Measurements from ENCODE around the gene C10orf95.

The C10orf95 gene

GRCh38 chr10:102493771-102494170 lies 42.4 kb upstream of the C10orf95 start:
- DNase-seq (ENCODE audit: low read depth in 1 of 2, low spot score in 1 of 2), result no peak
- TF ChIP-seq GABPA (IDR thresholded peaks at IDR 0.05; ENCODE audit: low read depth), result no peak
- TF ChIP-seq, protein P1, sequence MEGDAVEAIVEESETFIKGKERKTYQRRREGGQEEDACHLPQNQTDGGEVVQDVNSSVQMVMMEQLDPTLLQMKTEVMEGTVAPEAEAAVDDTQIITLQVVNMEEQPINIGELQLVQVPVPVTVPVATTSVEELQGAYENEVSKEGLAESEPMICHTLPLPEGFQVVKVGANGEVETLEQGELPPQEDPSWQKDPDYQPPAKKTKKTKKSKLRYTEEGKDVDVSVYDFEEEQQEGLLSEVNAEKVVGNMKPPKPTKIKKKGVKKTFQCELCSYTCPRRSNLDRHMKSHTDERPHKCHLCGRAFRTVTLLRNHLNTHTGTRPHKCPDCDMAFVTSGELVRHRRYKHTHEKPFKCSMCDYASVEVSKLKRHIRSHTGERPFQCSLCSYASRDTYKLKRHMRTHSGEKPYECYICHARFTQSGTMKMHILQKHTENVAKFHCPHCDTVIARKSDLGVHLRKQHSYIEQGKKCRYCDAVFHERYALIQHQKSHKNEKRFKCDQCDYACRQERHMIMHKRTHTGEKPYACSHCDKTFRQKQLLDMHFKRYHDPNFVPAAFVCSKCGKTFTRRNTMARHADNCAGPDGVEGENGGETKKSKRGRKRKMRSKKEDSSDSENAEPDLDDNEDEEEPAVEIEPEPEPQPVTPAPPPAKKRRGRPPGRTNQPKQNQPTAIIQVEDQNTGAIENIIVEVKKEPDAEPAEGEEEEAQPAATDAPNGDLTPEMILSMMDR (IDR thresholded peaks at IDR 0.05; ENCODE audit: insufficient read depth, low read length), result no peak
- no peak for TF ChIP-seq POLR2AphosphoS5 (IDR thresholded peaks at IDR 0.05; ENCODE audit: low read depth)
- TF ChIP-seq SPI1 (IDR thresholded peaks at IDR 0.05; ENCODE audit: borderline replicate concordance, low read depth), result no peak
- TF ChIP-seq, protein P2, sequence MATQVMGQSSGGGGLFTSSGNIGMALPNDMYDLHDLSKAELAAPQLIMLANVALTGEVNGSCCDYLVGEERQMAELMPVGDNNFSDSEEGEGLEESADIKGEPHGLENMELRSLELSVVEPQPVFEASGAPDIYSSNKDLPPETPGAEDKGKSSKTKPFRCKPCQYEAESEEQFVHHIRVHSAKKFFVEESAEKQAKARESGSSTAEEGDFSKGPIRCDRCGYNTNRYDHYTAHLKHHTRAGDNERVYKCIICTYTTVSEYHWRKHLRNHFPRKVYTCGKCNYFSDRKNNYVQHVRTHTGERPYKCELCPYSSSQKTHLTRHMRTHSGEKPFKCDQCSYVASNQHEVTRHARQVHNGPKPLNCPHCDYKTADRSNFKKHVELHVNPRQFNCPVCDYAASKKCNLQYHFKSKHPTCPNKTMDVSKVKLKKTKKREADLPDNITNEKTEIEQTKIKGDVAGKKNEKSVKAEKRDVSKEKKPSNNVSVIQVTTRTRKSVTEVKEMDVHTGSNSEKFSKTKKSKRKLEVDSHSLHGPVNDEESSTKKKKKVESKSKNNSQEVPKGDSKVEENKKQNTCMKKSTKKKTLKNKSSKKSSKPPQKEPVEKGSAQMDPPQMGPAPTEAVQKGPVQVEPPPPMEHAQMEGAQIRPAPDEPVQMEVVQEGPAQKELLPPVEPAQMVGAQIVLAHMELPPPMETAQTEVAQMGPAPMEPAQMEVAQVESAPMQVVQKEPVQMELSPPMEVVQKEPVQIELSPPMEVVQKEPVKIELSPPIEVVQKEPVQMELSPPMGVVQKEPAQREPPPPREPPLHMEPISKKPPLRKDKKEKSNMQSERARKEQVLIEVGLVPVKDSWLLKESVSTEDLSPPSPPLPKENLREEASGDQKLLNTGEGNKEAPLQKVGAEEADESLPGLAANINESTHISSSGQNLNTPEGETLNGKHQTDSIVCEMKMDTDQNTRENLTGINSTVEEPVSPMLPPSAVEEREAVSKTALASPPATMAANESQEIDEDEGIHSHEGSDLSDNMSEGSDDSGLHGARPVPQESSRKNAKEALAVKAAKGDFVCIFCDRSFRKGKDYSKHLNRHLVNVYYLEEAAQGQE (IDR thresholded peaks at IDR 0.05; ENCODE audit: insufficient replicate concordance, low read depth), result no peak
- H3K4me3 ChIP-seq (replicated peaks; ENCODE audit: insufficient read depth, low read length), result no peak overlapping the region
- H3K27ac ChIP-seq (replicated peaks), result no peak overlapping the region
- H3K27me3 ChIP-seq (ENCODE audit: insufficient read depth, poor library complexity, severe bottlenecking), result no peaks in the 10 kb centered on the region

GRCh38 chr10:102492983-102493382 lies 41.6 kb upstream of the C10orf95 start:
- H3K4me3 ChIP-seq (replicated peaks; ENCODE audit: insufficient read depth, low read length), result no peak overlapping the region
- TF ChIP-seq GABPA (IDR thresholded peaks at IDR 0.05; ENCODE audit: low read depth) (no peak), SPI1 (IDR thresholded peaks at IDR 0.05; ENCODE audit: borderline replicate concordance, low read depth) (no peak), POLR2AphosphoS5 (IDR thresholded peaks at IDR 0.05; ENCODE audit: low read depth) (no peak)
- TF ChIP-seq, protein P2 (IDR thresholded peaks at IDR 0.05; ENCODE audit: insufficient replicate concordance, low read depth), result no peak
- TF ChIP-seq, protein P1 (IDR thresholded peaks at IDR 0.05; ENCODE audit: insufficient read depth, low read length), result no peak
- no peaks in the 10 kb centered on the region for H3K27me3 ChIP-seq (ENCODE audit: insufficient read depth, poor library complexity, severe bottlenecking)
- no peak overlapping the region for H3K27ac ChIP-seq (replicated peaks)
- DNase-seq (ENCODE audit: low read depth in 1 of 2, low spot score in 1 of 2), result no peak

DNA sequence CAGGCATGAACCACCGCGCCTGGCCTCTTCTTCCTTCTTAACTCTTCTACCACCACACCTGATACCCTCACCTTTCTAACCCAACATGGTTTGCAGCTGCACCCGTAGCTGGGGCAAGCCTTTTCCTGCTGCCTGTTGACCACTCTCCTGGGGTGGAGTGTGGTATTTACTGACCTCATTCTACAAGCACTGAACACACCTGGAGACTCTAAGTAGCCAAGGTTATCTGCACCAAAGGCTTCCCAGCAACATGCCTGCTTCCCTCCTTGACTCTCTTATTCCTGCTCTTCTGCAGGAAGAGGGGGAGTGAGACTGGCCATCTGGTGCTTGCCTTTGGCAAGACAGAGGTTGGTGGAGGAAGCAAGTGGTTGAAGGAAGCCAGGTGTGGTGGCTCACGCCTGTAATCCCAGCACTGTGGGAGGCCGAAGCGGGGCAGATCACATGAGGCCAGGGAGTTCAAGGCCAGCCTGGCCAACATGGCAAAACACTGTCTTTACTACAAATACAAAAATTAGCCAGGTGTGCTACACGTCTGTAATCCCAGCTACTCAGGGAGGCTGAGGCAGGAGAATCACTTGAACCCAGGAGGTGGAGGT lies 41.1 kb upstream of the C10orf95 start:
- Histone ChIP-seq H3K27me3 (ENCODE audit: insufficient read depth, poor library complexity, severe bottlenecking) (no peaks in the 10 kb centered on the region), H3K27ac (replicated peaks) (no peak overlapping the region), H3K4me3 (replicated peaks; ENCODE audit: insufficient read depth, low read length) (no peak overlapping the region)
- TF ChIP-seq SPI1 (IDR thresholded peaks at IDR 0.05; ENCODE audit: borderline replicate concordance, low read depth) (no peak), GABPA (IDR thresholded peaks at IDR 0.05; ENCODE audit: low read depth) (no peak), POLR2AphosphoS5 (IDR thresholded peaks at IDR 0.05; ENCODE audit: low read depth) (no peak)
- DNase-seq (ENCODE audit: low read depth in 1 of 2, low spot score in 1 of 2), result no peak

DNA sequence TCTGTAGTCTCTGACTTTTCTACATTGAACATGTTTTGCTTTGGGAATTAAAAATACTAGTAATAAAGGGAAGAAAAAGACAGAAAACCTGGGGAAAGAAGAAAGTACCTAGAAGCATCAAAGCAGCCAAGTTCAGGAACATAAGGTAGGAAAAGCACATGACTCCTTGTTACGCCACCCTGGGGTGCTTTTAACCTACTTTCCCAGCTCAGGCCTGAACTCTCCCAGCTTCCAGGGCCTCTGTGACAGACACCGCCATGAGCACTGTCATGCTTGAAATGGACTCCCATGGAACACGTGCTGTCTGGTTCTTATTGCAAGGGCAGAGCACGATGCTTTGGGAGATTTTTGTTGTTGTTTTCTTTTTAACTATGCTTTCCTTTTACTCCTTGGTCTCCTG lies 39.8 kb upstream of the C10orf95 start:
- TF ChIP-seq SPI1 (IDR thresholded peaks at IDR 0.05; ENCODE audit: borderline replicate concordance, low read depth) (no peak), POLR2AphosphoS5 (IDR thresholded peaks at IDR 0.05; ENCODE audit: low read depth) (no peak), GABPA (IDR thresholded peaks at IDR 0.05; ENCODE audit: low read depth) (no peak)
- TF ChIP-seq, protein P2 (IDR thresholded peaks at IDR 0.05; ENCODE audit: insufficient replicate concordance, low read depth), result no peak
- TF ChIP-seq, protein P1 (IDR thresholded peaks at IDR 0.05; ENCODE audit: insufficient read depth, low read length), result no peak
- DNase-seq (ENCODE audit: low read depth in 1 of 2, low spot score in 1 of 2), result no peak
- Histone ChIP-seq H3K27ac (replicated peaks) (no peak overlapping the region), H3K27me3 (ENCODE audit: insufficient read depth, poor library complexity, severe bottlenecking) (no peaks in the 10 kb centered on the region), H3K4me3 (replicated peaks; ENCODE audit: insufficient read depth, low read length) (no peak overlapping the region)
